H9 (cell line): ENCODE data around the gene KRTAP10-4. TPM values are rescaled to one million over a fixed set of nuclear protein-coding genes. Genes with fewer than 3 reads are reported as not detected.

Experiments used
- DNase-seq: peaks from one replicate; pipeline ENCODE4 v3.0.0-alpha.2; 2017
- H2AFZ ChIP-seq: one replicate; pipeline ENCODE4 v1.6.1; 2013; ENCODE audit warnings: mild to moderate bottlenecking, low read length, control low read depth, moderate library complexity
- H2AK5ac ChIP-seq: 2 replicates; pipeline ENCODE4 v1.6.1; 2013; ENCODE audit warnings: low read length, control low read depth, mixed read lengths; ENCODE audit not compliant: insufficient read length
- H2BK120ac ChIP-seq: one replicate; pipeline ENCODE4 v1.6.1; 2013; ENCODE audit warnings: low read depth, mild to moderate bottlenecking, low read length, control low read depth, inconsistent platforms; ENCODE audit not compliant: poor library complexity, severe bottlenecking
- H2BK12ac ChIP-seq: 2 replicates; pipeline ENCODE4 v1.6.1; 2013; ENCODE audit warnings: low read length, control low read depth, mixed read lengths, low read depth; ENCODE audit not compliant: insufficient read length
- H2BK15ac ChIP-seq: 2 replicates; pipeline ENCODE4 v1.6.1; 2013; ENCODE audit warnings: low read depth, low read length, control low read depth
- H2BK20ac ChIP-seq: one replicate; pipeline ENCODE4 v1.6.1; 2013; ENCODE audit warnings: low read depth, mild to moderate bottlenecking, low read length, control low read depth, inconsistent platforms; ENCODE audit not compliant: poor library complexity, severe bottlenecking
- H2BK5ac ChIP-seq: 2 replicates; pipeline ENCODE4 v1.6.1; 2013; ENCODE audit warnings: low read length, control low read depth, mixed read lengths; ENCODE audit not compliant: insufficient read length
- H3K14ac ChIP-seq: 2 replicates; pipeline ENCODE4 v1.6.1; 2013; ENCODE audit warnings: low read length, control low read depth; ENCODE audit not compliant: insufficient read depth
- H3K18ac ChIP-seq: 2 replicates; pipeline ENCODE4 v1.6.1; 2013; ENCODE audit warnings: low read depth, mild to moderate bottlenecking, mixed read lengths, low read length, control low read depth; ENCODE audit not compliant: insufficient read length
- H3K23ac ChIP-seq: 2 replicates; pipeline ENCODE4 v1.6.1; 2013; ENCODE audit warnings: low read length, control low read depth, mixed read lengths, low read depth; ENCODE audit not compliant: insufficient read length
- H3K23me2 ChIP-seq: 2 replicates; pipeline ENCODE4 v1.6.1; 2013; ENCODE audit warnings: low read depth, mild to moderate bottlenecking, mixed read lengths, low read length, control low read depth; ENCODE audit not compliant: insufficient read length, poor library complexity, severe bottlenecking
- H3K27ac ChIP-seq: 2 replicates; pipeline ENCODE4 v1.5.1; 2013; ENCODE audit warnings: low read length, control low read depth, mixed read lengths, low read depth; ENCODE audit not compliant: insufficient read length
- H3K27me3 ChIP-seq: 2 replicates; pipeline ENCODE4 v1.6.1; 2013; ENCODE audit warnings: low read length, control low read depth, inconsistent platforms; ENCODE audit not compliant: insufficient read depth
- H3K4ac ChIP-seq: 2 replicates; pipeline ENCODE4 v1.6.1; 2013; ENCODE audit warnings: low read depth, mild to moderate bottlenecking, control low read depth, inconsistent platforms, low read length, moderate library complexity
- H3K4me1 ChIP-seq: 2 replicates; pipeline ENCODE4 v1.6.1; 2013; ENCODE audit warnings: low read length, control low read depth, inconsistent platforms; ENCODE audit not compliant: insufficient read depth
- H3K4me2 ChIP-seq: 2 replicates; pipeline ENCODE4 v1.6.1; 2013; ENCODE audit warnings: low read length, control low read depth, mixed read lengths; ENCODE audit not compliant: insufficient read length, insufficient read depth
- H3K56ac ChIP-seq: 2 replicates; pipeline ENCODE4 v1.6.1; 2013; ENCODE audit warnings: low read depth, mild to moderate bottlenecking, mixed read lengths, low read length, control low read depth; ENCODE audit not compliant: insufficient read length
- H3K79me1 ChIP-seq: 2 replicates; pipeline ENCODE4 v1.6.1; 2013; ENCODE audit warnings: low read depth, mild to moderate bottlenecking, moderate library complexity, low read length, control low read depth, inconsistent platforms; ENCODE audit not compliant: insufficient read depth, poor library complexity, severe bottlenecking
- H3K79me2 ChIP-seq: 2 replicates; pipeline ENCODE4 v1.6.1; 2013; ENCODE audit warnings: low read length, control low read depth, inconsistent platforms; ENCODE audit not compliant: insufficient read depth
- H3K9ac ChIP-seq: 2 replicates; pipeline ENCODE4 v1.6.1; 2013; ENCODE audit warnings: low read length, control low read depth, mixed read lengths; ENCODE audit not compliant: insufficient read length; ENCODE audit errors: extremely low read depth
- H3K9me3 ChIP-seq: one replicate; pipeline ENCODE4 v1.6.1; 2013; ENCODE audit warnings: low read depth, low read length, inconsistent platforms; ENCODE audit not compliant: control insufficient read depth
- H3T11ph ChIP-seq: one replicate; pipeline ENCODE4 v1.6.1; 2013; ENCODE audit warnings: mild to moderate bottlenecking, low read length, control low read depth, inconsistent platforms
- H4K20me1 ChIP-seq: one replicate; pipeline ENCODE4 v1.6.1; 2013; ENCODE audit not compliant: control insufficient read depth, insufficient read length, insufficient read depth
- H4K5ac ChIP-seq: 2 replicates; pipeline ENCODE4 v1.6.1; 2013; ENCODE audit warnings: low read depth, mild to moderate bottlenecking, mixed read lengths, low read length, control low read depth; ENCODE audit not compliant: insufficient read length
- H4K8ac ChIP-seq: replicated peaks from 2 replicates; pipeline ENCODE4 v1.6.1; 2013; ENCODE audit warnings: low read length, control low read depth, mixed read lengths, low read depth; ENCODE audit not compliant: insufficient read length
- H4K91ac ChIP-seq: 2 replicates; pipeline ENCODE4 v1.6.1; 2013; ENCODE audit warnings: low read depth, mild to moderate bottlenecking, moderate library complexity, mixed read lengths, low read length, control low read depth; ENCODE audit not compliant: insufficient read length
- H3K27ac Mint-ChIP-seq, 3 experiments: 2 replicates in 2 of 3; 3 replicates in 1 of 3; pipeline ENCODE4 v1.8.0; 2020 to 2021; ENCODE audit warnings: mixed read lengths in 3 of 3, mild to moderate bottlenecking in 1 of 3, moderate library complexity in 1 of 3
- H3K27me3 Mint-ChIP-seq: 2 replicates; pipeline ENCODE4 v1.8.0; 2021; ENCODE audit warnings: low read depth, mild to moderate bottlenecking, moderate library complexity, mixed read lengths
- H3K36me3 Mint-ChIP-seq, 3 experiments: 2 replicates in 2 of 3; 3 replicates in 1 of 3; pipeline ENCODE4 v1.8.0; 2020 to 2021; ENCODE audit warnings: low read depth in 3 of 3, mixed read lengths in 3 of 3; ENCODE audit not compliant: insufficient read depth in 1 of 3
- H3K4me1 Mint-ChIP-seq, 2 experiments: 2 replicates each; pipeline ENCODE4 v1.8.0; 2020; ENCODE audit warnings: mixed read lengths in 2 of 2
- H3K4me3 Mint-ChIP-seq, 2 experiments: 2 replicates in 1 of 2; 3 replicates in 1 of 2; pipeline ENCODE4 v1.8.0; 2020 to 2021; ENCODE audit warnings: mild to moderate bottlenecking in 2 of 2, mixed read lengths in 2 of 2, moderate library complexity in 1 of 2
- H3K9me3 Mint-ChIP-seq, 2 experiments: 2 replicates in 1 of 2; 3 replicates in 1 of 2; pipeline ENCODE4 v1.8.0; 2020; ENCODE audit warnings: mild to moderate bottlenecking in 2 of 2, mixed read lengths in 2 of 2, moderate library complexity in 1 of 2
- CTCF ChIP-seq: fragments of 200-600 bp; sonication (generic); conservative IDR thresholded peaks from 3 replicates; pipeline ENCODE4 v1.8.0; 2021; ENCODE audit warnings: antibody characterized with exemption, mild to moderate bottlenecking
- WGBS: extraction: QIAGEN DNeasy Blood & Tissue Kit; methylation state at CpG from one replicate; pipeline ENCODE4 v1.1.7; 2013; ENCODE audit warnings: missing lambda C conversion rate, low lambda C conversion rate, mixed read lengths; ENCODE audit not compliant: insufficient read length; ENCODE audit errors: extremely low coverage; 5-methylcytosine and 5-hydroxymethylcytosine counted together
- total RNA-seq: library from RNA; stranded (reverse); gene quantifications from 2 replicates; pipeline ENCODE4 v1.2.1, GENCODE V29; 2021

KRTAP10-4 gene
- total RNA-seq, 1 experiment from 2014 or later, result not detected

GRCh38 chr21:44615911-44616590 is 42.5 kb downstream of the KRTAP10-4 start:
- peaks cover 8 to 28% (median 23%) of the 10 kb centered on the region in 3 experiments for H3K36me3 Mint-ChIP-seq
- Histone ChIP-seq H3K4me1 (no peaks in the 10 kb centered on the region), H3K27ac (no peak overlapping the region), H3K23me2 (no peaks in the 10 kb centered on the region), H3K9ac (no peak overlapping the region), H2BK20ac (no peak overlapping the region), H4K8ac (no peak overlapping the region), H2AK5ac (no peak overlapping the region), H4K20me1 (no peaks in the 10 kb centered on the region), H2BK5ac (no peak overlapping the region), H3K79me1 (no peaks in the 10 kb centered on the region), H3K14ac (no peak overlapping the region), H3K23ac (no peak overlapping the region), H2BK15ac (no peak overlapping the region), H3K56ac (no peak overlapping the region), H2BK120ac (no peak overlapping the region), H2AFZ (no peak overlapping the region), H3T11ph (no peak overlapping the region), H4K91ac (no peak overlapping the region), H3K9me3 (peaks cover 12% of the 10 kb centered on the region), H3K18ac (no peak overlapping the region), H3K79me2 (no peaks in the 10 kb centered on the region), H3K27me3 (no peaks in the 10 kb centered on the region), H3K4ac (no peak overlapping the region), H4K5ac (no peak overlapping the region), H3K4me2 (no peak overlapping the region), H2BK12ac (no peak overlapping the region)
- peak overlapping the region in 1 of 3 experiments; percentile 75; a peak in 2 of 7 replicates for H3K27ac Mint-ChIP-seq
- no peak overlapping the region for H3K4me3 Mint-ChIP-seq
- WGBS, result no CpG with 5 or more reads among the region's 17 CpGs
- peaks cover 27% of the 10 kb centered on the region in 2 experiments for H3K4me1 Mint-ChIP-seq
- H3K9me3 Mint-ChIP-seq, result peaks cover 32 to 39% of the 10 kb centered on the region in 2 experiments
- no peak for DNase-seq
- no peak for TF ChIP-seq CTCF
- peaks cover 4% of the 10 kb centered on the region for H3K27me3 Mint-ChIP-seq
